Neural crest cell (in vitro differentiated cells): ENCODE data around the gene ZNF620. TPM values are rescaled to one million over a fixed set of nuclear protein-coding genes. Genes with fewer than 3 reads are reported as not detected.
A peak's percentile ranks its signal among the peaks of the same experiment; 100 is the strongest.
"Not testable (repeated sequence)": the region's sequence is repeated elsewhere in the genome, so short reads cannot be mapped to it uniquely, and the experiment has no call there.

ENCODE experiments used
- DNase-seq: peaks from one replicate; pipeline ENCODE4 v3.0.0; 2021; ENCODE audit warnings: low read depth, mixed read lengths, low spot score
- H3K27ac Mint-ChIP-seq: one replicate; pipeline ENCODE4 v1.8.0; 2021; ENCODE audit warnings: mild to moderate bottlenecking, mixed read lengths; ENCODE audit not compliant: unreplicated experiment
- H3K27me3 Mint-ChIP-seq: 2 replicates; pipeline ENCODE4 v1.8.0; 2021; ENCODE audit warnings: low read depth, mild to moderate bottlenecking, mixed read lengths
- H3K36me3 Mint-ChIP-seq: 2 replicates; pipeline ENCODE4 v1.8.0; 2021; ENCODE audit warnings: low read depth, mild to moderate bottlenecking, mixed read lengths
- H3K4me1 Mint-ChIP-seq: 2 replicates; pipeline ENCODE4 v1.8.0; 2021; ENCODE audit warnings: mixed read lengths
- H3K4me3 Mint-ChIP-seq: one replicate; pipeline ENCODE4 v1.8.0; 2021; ENCODE audit warnings: mild to moderate bottlenecking, mixed read lengths
- H3K9me3 Mint-ChIP-seq: 2 replicates; pipeline ENCODE4 v1.8.0; 2021; ENCODE audit warnings: mixed read lengths
- CTCF ChIP-seq: fragments of 200-600 bp; sonication (generic); conservative IDR thresholded peaks from 2 replicates; pipeline ENCODE4 v1.5.0; 2021; ENCODE audit warnings: antibody characterized with exemption, mild to moderate bottlenecking
- long read RNA-seq: library from polyadenylated mRNA; unstranded; transcript quantifications from one replicate; pipeline ENCODE4 v2.0.0, GENCODE V29; 2020
- total RNA-seq: library from RNA; stranded (reverse); gene quantifications from 2 replicates; pipeline ENCODE4 v1.2.1, GENCODE V29; 2021

The ZNF620 gene
- total RNA-seq, result 22.0 and 24.0 TPM in 2 replicates
- long read RNA-seq, transcript ZNF620-202 (3 exons, 2,022 nt), result major isoform, 31 of 51 reads
- long read RNA-seq, transcript ZNF620-201 (5 exons, 3,291 nt), result minor isoform, 7 of 51 reads
- long read RNA-seq, partial matches to known transcripts, result 3 of 51 reads
- long read RNA-seq, other reads (novel, unspliced or antisense), result 9 of 51 reads

DNA sequence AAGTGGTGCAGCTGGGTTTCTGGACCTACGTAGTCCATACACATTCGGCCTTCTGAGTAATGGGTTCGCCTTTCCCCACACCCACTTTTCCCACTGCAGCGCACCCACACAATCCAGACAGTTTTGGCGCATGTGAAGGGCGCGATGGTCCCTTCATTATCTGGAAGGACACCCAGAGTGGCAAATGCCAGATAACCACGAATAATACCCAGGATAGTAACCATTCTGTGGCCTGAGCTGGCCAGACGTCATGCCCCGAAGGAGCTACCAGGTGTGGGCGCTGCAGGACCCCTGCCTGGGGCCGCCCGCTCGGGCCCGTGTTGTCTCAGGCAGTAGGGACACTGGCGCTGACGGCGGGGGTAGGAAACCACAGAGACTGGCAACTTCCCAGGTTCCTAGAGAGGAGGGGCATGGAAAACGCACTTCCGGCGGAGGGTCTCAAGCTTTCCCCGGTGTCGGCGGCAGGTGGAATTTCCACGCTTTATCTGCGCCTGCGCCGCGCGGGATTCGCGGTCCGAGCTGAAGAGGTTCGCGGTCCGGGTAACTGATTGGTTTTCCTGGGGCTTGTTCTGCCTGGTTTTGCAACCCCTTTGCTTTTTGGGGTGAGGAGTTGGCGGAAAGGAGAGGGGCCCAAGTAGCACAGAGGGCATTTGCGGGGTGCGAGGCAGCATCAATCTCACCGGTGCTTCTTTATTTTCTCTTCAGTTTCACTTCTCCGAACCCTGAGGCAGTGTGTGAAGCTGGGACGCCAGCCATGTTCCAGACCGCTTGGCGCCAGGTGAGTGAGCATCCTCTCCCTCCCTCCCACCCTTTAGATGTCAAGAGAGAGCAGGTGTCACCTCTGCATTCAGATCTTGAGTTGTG, at the start of gene ZNF620:
TSS of gene ZNF620 (plus strand) at position 441 of the 864 bp plus-strand sequence. CDS start at position 755, 314 bp downstream.
- Mint-ChIP-seq H3K4me1 (peaks cover 12% of the 10 kb centered on the region), H3K4me3 (peak within 1 kb of the TSS; percentile 97), H3K27me3 (peaks cover 8% of the 10 kb centered on the region), H3K36me3 (peaks cover 11% of the 10 kb centered on the region), H3K27ac (peak within 1 kb of the TSS; percentile 78), H3K9me3 (peaks cover 2% of the 10 kb centered on the region)
- DNase-seq, result peak; percentile 77
- TF ChIP-seq CTCF, result peak; percentile 53

GRCh38 chr3:40456279-40456939, 49.4 kb upstream of the ZNF620 start:
- peak overlapping the region; percentile 92 for H3K27ac Mint-ChIP-seq
- no peaks in the 10 kb centered on the region for H3K27me3 Mint-ChIP-seq
- H3K4me1 Mint-ChIP-seq, result peaks cover 45% of the 10 kb centered on the region
- DNase-seq, result no peak
- H3K9me3 Mint-ChIP-seq, result no peaks in the 10 kb centered on the region
- peak overlapping the region; percentile 92 for H3K4me3 Mint-ChIP-seq
- peaks cover 15% of the 10 kb centered on the region for H3K36me3 Mint-ChIP-seq
- no peak for TF ChIP-seq CTCF

DNA sequence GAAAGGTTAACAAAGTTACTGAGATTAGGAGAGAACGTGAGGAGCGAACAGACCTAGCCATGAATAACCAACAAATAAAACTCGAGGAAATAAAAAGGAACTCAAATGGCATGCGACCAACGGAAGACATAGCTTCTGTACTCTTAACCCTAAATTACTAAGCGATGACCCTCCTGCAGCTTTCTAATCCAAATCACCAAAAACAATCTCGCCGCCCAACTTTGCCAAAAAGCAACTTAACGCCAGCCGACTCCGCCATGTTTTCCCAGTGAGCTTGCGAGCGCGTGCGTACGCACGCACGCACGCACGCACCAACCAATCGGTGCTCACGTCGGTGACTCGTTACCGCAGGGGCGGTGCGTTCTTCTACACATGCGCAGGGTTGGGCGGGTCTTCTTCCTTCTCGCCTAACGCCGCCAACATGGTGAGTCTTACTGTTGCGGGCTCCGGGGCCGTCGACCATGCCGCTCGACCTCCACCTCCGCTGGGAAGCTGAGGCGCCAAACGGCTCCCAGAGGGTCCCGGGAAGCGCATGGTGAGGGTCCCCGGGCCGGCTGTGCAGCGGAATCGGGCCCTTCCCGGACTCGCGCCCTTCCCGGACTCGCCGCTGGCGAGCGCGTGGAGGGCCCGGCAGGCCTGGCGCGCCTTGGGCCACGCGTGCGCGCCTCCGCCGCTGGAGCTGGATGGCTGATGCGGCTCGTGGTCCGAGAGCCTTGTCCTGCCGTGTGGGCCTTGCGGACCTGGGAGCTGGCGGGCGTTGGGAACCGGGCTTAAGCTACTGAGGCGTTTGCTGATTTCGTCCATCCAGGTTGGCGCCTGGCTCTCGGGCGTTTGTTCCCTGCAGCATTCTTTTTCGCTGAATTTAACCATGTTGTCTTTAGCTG, 48.7 kb upstream of the ZNF620 start, which contains the start of gene RPL14:
TSS of gene RPL14 (plus strand) at position 400 of the 884 bp plus-strand sequence. CDS start at position 533, 133 bp downstream.
- H3K9me3 Mint-ChIP-seq, result no peaks in the 10 kb centered on the region
- H3K27me3 Mint-ChIP-seq, result no peaks in the 10 kb centered on the region
- H3K36me3 Mint-ChIP-seq, result peaks cover 20% of the 10 kb centered on the region
- peaks cover 42% of the 10 kb centered on the region for H3K4me1 Mint-ChIP-seq
- peak; percentile 80 for DNase-seq
- H3K4me3 Mint-ChIP-seq, result peak within 1 kb of the TSS; percentile 92
- peak within 1 kb of the TSS; percentile 92 for H3K27ac Mint-ChIP-seq
- no peak for TF ChIP-seq CTCF

GRCh38 chr3:40458473-40458872, 47.4 kb upstream of the ZNF620 start:
- Mint-ChIP-seq H3K27me3 (no peaks in the 10 kb centered on the region), H3K4me3 (peak overlapping the region; percentile 92), H3K27ac (no peak overlapping the region), H3K36me3 (peaks cover 24% of the 10 kb centered on the region), H3K9me3 (no peaks in the 10 kb centered on the region), H3K4me1 (peaks cover 31% of the 10 kb centered on the region)
- DNase-seq, result no peak
- no peak for TF ChIP-seq CTCF

DNA sequence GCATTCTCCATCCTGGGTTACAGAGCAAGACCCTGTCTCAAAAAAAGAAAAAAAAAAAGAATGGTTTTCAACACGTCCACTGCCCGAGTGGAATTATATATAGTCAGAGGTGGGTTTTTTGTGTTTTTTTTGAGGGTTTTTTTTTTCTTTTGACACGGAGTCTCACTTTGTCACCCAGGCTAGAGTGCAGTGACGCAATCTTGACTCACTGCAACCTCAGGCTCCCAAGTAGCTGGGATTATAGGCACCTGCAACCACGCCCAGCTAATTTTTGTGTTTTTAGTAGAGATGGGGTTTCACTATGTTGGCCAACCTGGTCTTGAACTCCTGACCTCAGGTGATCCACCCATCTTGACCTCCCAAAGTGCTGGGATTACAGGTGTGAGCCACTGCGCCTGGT, 45.4 kb upstream of the ZNF620 start:
- H3K9me3 Mint-ChIP-seq, H3K27me3 Mint-ChIP-seq, H3K4me3 Mint-ChIP-seq, H3K27ac Mint-ChIP-seq, DNase-seq: not testable (repeated sequence)
- peaks cover 37% of the 10 kb centered on the region for H3K36me3 Mint-ChIP-seq
- peaks cover 29% of the 10 kb centered on the region for H3K4me1 Mint-ChIP-seq
